A549 (cell line): ENCODE measurements around the gene CLCN7. TPM values are rescaled to one million over a fixed set of nuclear protein-coding genes. Genes with fewer than 3 reads are reported as not detected.

Source experiments
- ATAC-seq, 2 experiments: fragments of 200-7000 bp in 1 of 2; fragments of >200 bp in 1 of 2; cut with Nextera tagmentation in 1 of 2; cut with Tn5 transposase in 1 of 2; 3 replicates each; pipeline versions ENCODE4 v1.8.0 to v1.9.1; 2018 to 2020; ENCODE audit warnings: mild to moderate bottlenecking in 1 of 2, moderate library complexity in 1 of 2
- CTCF ChIA-PET: fragments of 300-600 bp; sonication (Branson Sonifier 250); formaldehyde crosslinking; extraction: SDS; loops from one replicate; lab custom pipeline; 2021; ENCODE audit warnings: antibody characterized with exemption, inconsistent platforms; lab: Yijun Ruan, JAX
- POLR2A ChIA-PET: fragments of 350-600 bp; formaldehyde crosslinking; extraction: SDS; loops from one replicate; lab custom pipeline; 2021; ENCODE audit warnings: antibody characterized with exemption, inconsistent platforms; lab: Yijun Ruan, JAX
- DNase-seq, 2 experiments: peaks; one replicate each; pipeline versions ENCODE4 v3.0.0 to v3.0.0-alpha.2; 2011 to 2016; ENCODE audit warnings: low read depth in 1 of 2, low spot score in 1 of 2
- FAIRE-seq: peaks from 2 replicates; lab custom pipeline; 2011; peaks lifted over from hg19 to GRCh38; lab: Jason Lieb, UNC
- H3K27ac ChIP-seq, 2 experiments: fragments of >200 bp; sonication (Bioruptor Twin); formaldehyde crosslinking; 3 replicates each; pipeline ENCODE4 v1.5.1; 2016 to 2017
- H3K4me1 ChIP-seq: fragments of >200 bp; sonication (Bioruptor Twin); formaldehyde crosslinking; 3 replicates; pipeline ENCODE4 v1.6.1; 2016
- H3K4me2 ChIP-seq: fragments of >200 bp; sonication (Bioruptor Twin); formaldehyde crosslinking; 3 replicates; pipeline ENCODE4 v1.6.1; 2016
- H3K4me3 ChIP-seq: fragments of >200 bp; sonication (Bioruptor Twin); formaldehyde crosslinking; 3 replicates; pipeline ENCODE4 v1.5.1; 2016
- H3K9me3 ChIP-seq: fragments of >200 bp; sonication (Bioruptor Twin); formaldehyde crosslinking; 3 replicates; pipeline ENCODE4 v1.6.1; 2016
- BHLHE40 ChIP-seq: IDR thresholded peaks from 2 replicates; pipeline ENCODE4 v1.6.1; 2012; ENCODE audit warnings: low read depth, low read length, inconsistent platforms
- CBX2 ChIP-seq: fragments of 200-600 bp; sonication (generic); IDR thresholded peaks from 2 replicates; pipeline ENCODE4 v1.6.1; 2016; ENCODE audit warnings: low read depth, mild to moderate bottlenecking, borderline replicate concordance
- CBX8 ChIP-seq: fragments of 200-600 bp; sonication (generic); IDR thresholded peaks from 2 replicates; pipeline ENCODE4 v1.6.1; 2016
- EP300 ChIP-seq, 2 experiments: fragments of >200 bp; sonication (Bioruptor Twin); formaldehyde crosslinking; IDR thresholded peaks; 2 replicates in 1 of 2; 3 replicates in 1 of 2; pipeline ENCODE4 v1.6.1; 2016 to 2017
- ESRRA ChIP-seq: fragments of 150-350 bp; IDR thresholded peaks from 2 replicates; pipeline ENCODE4 v1.6.1; 2014; ENCODE audit warnings: mild to moderate bottlenecking, low read length, borderline replicate concordance
- FOSB ChIP-seq: fragments of 250-450 bp; sonication (Bioruptor Pico); IDR thresholded peaks from 2 replicates; pipeline ENCODE4 v1.5.0; 2020; ENCODE audit warnings: mild to moderate bottlenecking, moderate library complexity
- FOSL2 ChIP-seq, 2 experiments: fragments of 450-650 bp in 1 of 2; fragments of >200 bp in 1 of 2; sonication (Bioruptor Twin) in 1 of 2; formaldehyde crosslinking; IDR thresholded peaks; 2 replicates each; pipeline versions ENCODE4 v1.5.0 to v1.6.1; 2016 to 2020; ENCODE audit warnings: mild to moderate bottlenecking in 1 of 2, moderate library complexity in 1 of 2
- FOXS1 ChIP-seq: fragments of 250-450 bp; sonication (Bioruptor Pico); IDR thresholded peaks from 2 replicates; pipeline ENCODE4 v1.5.0; 2020; ENCODE audit warnings: mild to moderate bottlenecking, moderate library complexity
- GATA3 ChIP-seq: IDR thresholded peaks from 2 replicates; pipeline ENCODE4 v1.6.1; 2012; ENCODE audit warnings: borderline replicate concordance
- HEYL ChIP-seq: fragments of 250-450 bp; sonication (Bioruptor Pico); IDR thresholded peaks from 2 replicates; pipeline ENCODE4 v1.8.0; 2021; ENCODE audit warnings: mild to moderate bottlenecking, moderate library complexity
- JUN ChIP-seq, 2 experiments: fragments of >200 bp; sonication (Bioruptor Twin); formaldehyde crosslinking; IDR thresholded peaks; 2 replicates in 1 of 2; 3 replicates in 1 of 2; pipeline ENCODE4 v1.6.1; 2016 to 2017
- KDM1A ChIP-seq: fragments of 200-600 bp; sonication (generic); IDR thresholded peaks from 2 replicates; pipeline ENCODE4 v1.6.1; 2016; ENCODE audit warnings: low read depth, mild to moderate bottlenecking
- MYC ChIP-seq: IDR thresholded peaks from 2 replicates; pipeline ENCODE4 v1.6.1; 2012; ENCODE audit warnings: mild to moderate bottlenecking, inconsistent platforms, low read length, improper control_type of control experiment, borderline replicate concordance
- NFE2L2 ChIP-seq: fragments of 150-350 bp; conservative IDR thresholded peaks from 2 replicates; pipeline ENCODE4 v1.6.1; 2014; ENCODE audit warnings: low read length
- NPAS2 ChIP-seq: fragments of 250-450 bp; sonication (Bioruptor Pico); IDR thresholded peaks from 2 replicates; pipeline ENCODE4 v1.8.0; 2022; ENCODE audit warnings: mild to moderate bottlenecking, moderate library complexity, borderline replicate concordance
- POLR2A ChIP-seq: IDR thresholded peaks from 2 replicates; pipeline ENCODE4 v1.6.1; 2012; ENCODE audit warnings: mild to moderate bottlenecking, low read length
- RAD21 ChIP-seq, 2 experiments: fragments of >200 bp in 1 of 2; sonication (Bioruptor Twin) in 1 of 2; formaldehyde crosslinking in 1 of 2; IDR thresholded peaks in 1 of 2; conservative IDR thresholded peaks in 1 of 2; 2 replicates in 1 of 2; 3 replicates in 1 of 2; pipeline ENCODE4 v1.6.1; 2012 to 2018; ENCODE audit warnings: inconsistent platforms in 1 of 2
- SMC3 ChIP-seq: fragments of >200 bp; sonication (Bioruptor Twin); formaldehyde crosslinking; IDR thresholded peaks from 3 replicates; pipeline ENCODE4 v1.6.1; 2018; ENCODE audit warnings: inconsistent platforms
- TP53 ChIP-seq: fragments of 250-450 bp; sonication (Bioruptor Pico); IDR thresholded peaks from 2 replicates; pipeline ENCODE4 v1.5.0; 2021; ENCODE audit warnings: mild to moderate bottlenecking, moderate library complexity
- ZFP36 ChIP-seq: fragments of 450-650 bp; IDR thresholded peaks from 2 replicates; pipeline ENCODE4 v1.6.1; 2014; ENCODE audit warnings: borderline replicate concordance; ENCODE audit not compliant: partially characterized antibody
- ZNF302 ChIP-seq: fragments of 250-450 bp; sonication (Bioruptor Pico); IDR thresholded peaks from 2 replicates; pipeline ENCODE4 v1.9.0; 2021; ENCODE audit warnings: inconsistent platforms, mild to moderate bottlenecking, moderate library complexity
- ZSCAN20 ChIP-seq: fragments of 250-450 bp; sonication (Bioruptor Pico); IDR thresholded peaks from 2 replicates; pipeline ENCODE4 v1.8.0; 2022; ENCODE audit warnings: mild to moderate bottlenecking, moderate library complexity
- WGBS: methylation state at CpG from one replicate; pipeline ENCODE4 v1.1.6; 2017; ENCODE audit errors: missing lambda C conversion rate; 5-methylcytosine and 5-hydroxymethylcytosine counted together
- polyA plus RNA-seq, 4 experiments: library from polyadenylated mRNA; depleted of rRNA in 3 of 4; stranded (reverse); fragments of >200 nt; fragmentation: RNase III in 1 of 4; extraction: RNeasy Plus Mini Kit Qiagen cat#74134 plus additional on column Dnase treatment in 1 of 4; gene quantifications; 2 replicates in 3 of 4; 3 replicates in 1 of 4; pipeline ENCODE4 v1.2.3, GENCODE V29; 2011 to 2017
- TF ChIP-seq, protein P1 (sequence below): fragments of 250-450 bp; sonication (Bioruptor Pico); IDR thresholded peaks from 2 replicates; pipeline ENCODE4 v1.5.0; 2021; ENCODE audit warnings: mild to moderate bottlenecking, moderate library complexity, borderline replicate concordance
- TF ChIP-seq, protein P2 (sequence below): fragments of 150-350 bp; IDR thresholded peaks from 2 replicates; pipeline ENCODE4 v1.6.1; 2014; ENCODE audit warnings: low read depth, mild to moderate bottlenecking, low read length
- TF ChIP-seq, protein P3 (sequence below): fragments of >200 bp; sonication (Bioruptor Twin); formaldehyde crosslinking; IDR thresholded peaks from 3 replicates; pipeline ENCODE4 v1.6.1; 2016
- TF ChIP-seq, protein P4 (sequence below): fragments of 450-650 bp; IDR thresholded peaks from 2 replicates; pipeline ENCODE4 v1.6.1; 2014; ENCODE audit warnings: antibody characterized with exemption
- TF ChIP-seq, protein P5 (sequence below): fragments of >200 bp; sonication (Bioruptor Twin); formaldehyde crosslinking; IDR thresholded peaks from 2 replicates; pipeline ENCODE4 v1.6.1; 2016
- TF ChIP-seq, protein P6 (sequence below): IDR thresholded peaks from 2 replicates; pipeline ENCODE4 v1.6.1; 2012; ENCODE audit warnings: low read depth, borderline replicate concordance

The CLCN7 gene
- polyA plus RNA-seq, 2 of the 4 experiments (the other 2 are of a cell fraction): 17.2 to 69.7 TPM

DNA sequence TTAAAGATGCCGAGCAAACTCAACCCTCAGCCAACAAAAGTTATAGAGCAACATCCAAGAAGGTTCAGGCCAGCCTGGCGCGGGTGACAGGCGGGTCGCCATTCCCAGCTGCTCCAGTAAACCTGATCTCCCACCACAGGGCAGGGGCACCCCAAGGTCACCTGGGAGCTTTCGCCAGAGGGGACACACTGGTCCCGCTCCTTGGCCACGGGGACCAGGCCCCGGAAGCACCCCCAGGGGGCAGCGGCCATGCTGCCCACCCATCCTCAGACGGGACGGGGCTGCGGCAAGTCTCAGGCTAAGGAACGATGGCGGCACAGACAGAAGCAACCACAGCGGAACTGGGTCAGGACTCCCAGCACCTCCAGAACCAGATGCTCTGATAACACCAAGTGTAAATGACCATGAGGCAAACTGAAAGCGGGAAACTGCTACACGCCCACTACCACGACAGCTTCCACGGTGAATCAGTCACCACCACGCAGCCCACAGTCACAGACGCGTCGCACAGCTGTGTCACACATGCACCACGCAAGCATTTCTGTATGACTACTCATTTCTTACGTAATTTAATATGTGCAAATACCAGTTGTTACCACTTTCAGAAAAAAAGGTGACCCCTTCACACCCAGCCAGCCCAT, 16.4 kb downstream of the CLCN7 start:
- DNase-seq (no peak), ATAC-seq (no peak), FAIRE-seq (no peak)
- no peak for TF ChIP-seq CBX2
- TF ChIP-seq SMC3: no peak
- no peak for TF ChIP-seq GATA3
- TF ChIP-seq, protein P1, sequence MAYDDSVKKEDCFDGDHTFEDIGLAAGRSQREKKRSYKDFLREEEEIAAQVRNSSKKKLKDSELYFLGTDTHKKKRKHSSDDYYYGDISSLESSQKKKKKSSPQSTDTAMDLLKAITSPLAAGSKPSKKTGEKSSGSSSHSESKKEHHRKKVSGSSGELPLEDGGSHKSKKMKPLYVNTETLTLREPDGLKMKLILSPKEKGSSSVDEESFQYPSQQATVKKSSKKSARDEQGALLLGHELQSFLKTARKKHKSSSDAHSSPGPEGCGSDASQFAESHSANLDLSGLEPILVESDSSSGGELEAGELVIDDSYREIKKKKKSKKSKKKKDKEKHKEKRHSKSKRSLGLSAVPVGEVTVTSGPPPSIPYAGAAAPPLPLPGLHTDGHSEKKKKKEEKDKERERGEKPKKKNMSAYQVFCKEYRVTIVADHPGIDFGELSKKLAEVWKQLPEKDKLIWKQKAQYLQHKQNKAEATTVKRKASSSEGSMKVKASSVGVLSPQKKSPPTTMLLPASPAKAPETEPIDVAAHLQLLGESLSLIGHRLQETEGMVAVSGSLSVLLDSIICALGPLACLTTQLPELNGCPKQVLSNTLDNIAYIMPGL (CRISPR knock-in tag): no peak
- no peak for TF ChIP-seq RAD21 (conservative IDR thresholded peaks at IDR 0.05 in 1 of 2, IDR thresholded peaks at IDR 0.05 in 1 of 2)
- no peak for TF ChIP-seq HEYL (CRISPR knock-in tag)
- TF ChIP-seq, protein P2, sequence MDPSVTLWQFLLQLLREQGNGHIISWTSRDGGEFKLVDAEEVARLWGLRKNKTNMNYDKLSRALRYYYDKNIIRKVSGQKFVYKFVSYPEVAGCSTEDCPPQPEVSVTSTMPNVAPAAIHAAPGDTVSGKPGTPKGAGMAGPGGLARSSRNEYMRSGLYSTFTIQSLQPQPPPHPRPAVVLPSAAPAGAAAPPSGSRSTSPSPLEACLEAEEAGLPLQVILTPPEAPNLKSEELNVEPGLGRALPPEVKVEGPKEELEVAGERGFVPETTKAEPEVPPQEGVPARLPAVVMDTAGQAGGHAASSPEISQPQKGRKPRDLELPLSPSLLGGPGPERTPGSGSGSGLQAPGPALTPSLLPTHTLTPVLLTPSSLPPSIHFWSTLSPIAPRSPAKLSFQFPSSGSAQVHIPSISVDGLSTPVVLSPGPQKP: no peak
- no peak for TF ChIP-seq JUN (IDR thresholded peaks at IDR 0.05)
- no peak for TF ChIP-seq FOXS1 (CRISPR knock-in tag)
- TF ChIP-seq CBX8: no peak
- TF ChIP-seq ZNF302 (CRISPR knock-in tag): no peak
- TF ChIP-seq, protein P3, sequence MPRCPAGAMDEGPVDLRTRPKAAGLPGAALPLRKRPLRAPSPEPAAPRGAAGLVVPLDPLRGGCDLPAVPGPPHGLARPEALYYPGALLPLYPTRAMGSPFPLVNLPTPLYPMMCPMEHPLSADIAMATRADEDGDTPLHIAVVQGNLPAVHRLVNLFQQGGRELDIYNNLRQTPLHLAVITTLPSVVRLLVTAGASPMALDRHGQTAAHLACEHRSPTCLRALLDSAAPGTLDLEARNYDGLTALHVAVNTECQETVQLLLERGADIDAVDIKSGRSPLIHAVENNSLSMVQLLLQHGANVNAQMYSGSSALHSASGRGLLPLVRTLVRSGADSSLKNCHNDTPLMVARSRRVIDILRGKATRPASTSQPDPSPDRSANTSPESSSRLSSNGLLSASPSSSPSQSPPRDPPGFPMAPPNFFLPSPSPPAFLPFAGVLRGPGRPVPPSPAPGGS: no peak
- no peak for TF ChIP-seq EP300 (IDR thresholded peaks at IDR 0.05)
- TF ChIP-seq POLR2A: no peak
- no peak for TF ChIP-seq MYC
- TF ChIP-seq KDM1A: no peak
- TF ChIP-seq TP53 (CRISPR knock-in tag): no peak
- TF ChIP-seq ESRRA: no peak
- TF ChIP-seq, protein P4, sequence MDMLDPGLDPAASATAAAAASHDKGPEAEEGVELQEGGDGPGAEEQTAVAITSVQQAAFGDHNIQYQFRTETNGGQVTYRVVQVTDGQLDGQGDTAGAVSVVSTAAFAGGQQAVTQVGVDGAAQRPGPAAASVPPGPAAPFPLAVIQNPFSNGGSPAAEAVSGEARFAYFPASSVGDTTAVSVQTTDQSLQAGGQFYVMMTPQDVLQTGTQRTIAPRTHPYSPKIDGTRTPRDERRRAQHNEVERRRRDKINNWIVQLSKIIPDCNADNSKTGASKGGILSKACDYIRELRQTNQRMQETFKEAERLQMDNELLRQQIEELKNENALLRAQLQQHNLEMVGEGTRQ: no peak
- TF ChIP-seq, protein P5, sequence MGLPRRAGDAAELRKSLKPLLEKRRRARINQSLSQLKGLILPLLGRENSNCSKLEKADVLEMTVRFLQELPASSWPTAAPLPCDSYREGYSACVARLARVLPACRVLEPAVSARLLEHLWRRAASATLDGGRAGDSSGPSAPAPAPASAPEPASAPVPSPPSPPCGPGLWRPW: no peak
- Histone ChIP-seq H3K4me1 (no peaks in the 10 kb centered on the region), H3K4me3 (no peak overlapping the region), H3K9me3 (no peaks in the 10 kb centered on the region), H3K4me2 (no peak overlapping the region), H3K27ac (no peak overlapping the region)
- WGBS: 92% methylated on average over 25 of the region's 26 CpGs
- POLR2A ChIA-PET: interaction anchor here (0.6 kb wide), 1 partner anchor 388 kb away, joined by 3 read pairs; no protein-coding TSS in a partner anchor
- CTCF ChIA-PET: no interaction called here

DNA sequence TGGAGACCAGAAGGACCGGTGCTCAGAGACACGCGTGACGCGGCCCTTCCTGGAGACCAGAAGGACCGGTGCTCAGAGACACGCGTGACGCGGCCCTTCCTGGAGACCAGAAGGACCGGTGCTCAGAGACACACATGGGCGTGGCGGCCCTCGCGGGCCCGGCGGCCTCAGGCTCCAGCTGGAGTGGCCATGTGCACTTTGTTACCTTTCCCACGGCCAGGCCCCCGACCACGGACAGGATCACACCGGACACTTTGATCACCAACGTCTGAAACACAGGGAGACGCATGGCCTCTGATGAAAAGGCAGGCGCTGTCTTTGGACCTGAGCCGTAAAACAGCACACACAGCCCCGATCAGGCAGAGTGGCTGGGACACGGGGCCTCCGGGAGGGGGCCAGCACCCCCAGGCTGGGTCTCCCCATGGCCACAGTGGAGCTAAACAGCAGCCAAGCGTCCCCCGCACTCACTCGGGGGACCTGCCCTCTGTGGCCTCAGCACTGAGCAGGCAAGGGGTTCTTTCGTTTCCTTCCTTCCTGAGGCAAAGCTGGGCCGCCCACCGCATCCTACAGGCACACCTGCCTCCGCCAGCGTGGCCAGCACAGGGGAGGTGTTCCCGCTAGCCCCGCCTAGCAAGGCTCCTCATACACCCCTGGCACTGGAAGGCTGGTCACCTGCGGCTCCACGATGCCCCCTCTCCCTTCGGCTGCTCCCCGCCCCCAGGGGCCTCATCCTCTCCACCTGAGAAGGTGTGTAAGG, 17.2 kb downstream of the CLCN7 start:
- no peak for DNase-seq
- POLR2A ChIA-PET: no interaction called here
- no peak for ATAC-seq
- CTCF ChIA-PET: no interaction called here
- TF ChIP-seq NFE2L2 (no peak), NPAS2 (no peak), FOSB (CRISPR knock-in tag) (no peak), CBX8 (no peak), ZSCAN20 (CRISPR knock-in tag) (no peak), ZFP36 (no peak), BHLHE40 (no peak), FOSL2 (IDR thresholded peaks at IDR 0.05) (no peak), FOSL2 (CRISPR knock-in tag; IDR thresholded peaks at IDR 0.05) (no peak), ZNF302 (CRISPR knock-in tag) (no peak)
- TF ChIP-seq, protein P6, sequence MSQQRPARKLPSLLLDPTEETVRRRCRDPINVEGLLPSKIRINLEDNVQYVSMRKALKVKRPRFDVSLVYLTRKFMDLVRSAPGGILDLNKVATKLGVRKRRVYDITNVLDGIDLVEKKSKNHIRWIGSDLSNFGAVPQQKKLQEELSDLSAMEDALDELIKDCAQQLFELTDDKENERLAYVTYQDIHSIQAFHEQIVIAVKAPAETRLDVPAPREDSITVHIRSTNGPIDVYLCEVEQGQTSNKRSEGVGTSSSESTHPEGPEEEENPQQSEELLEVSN: no peak
- TF ChIP-seq, protein P4: no peak
- WGBS: 92% methylated on average over 40 of the region's 42 CpGs
- H3K9me3 ChIP-seq: no peaks in the 10 kb centered on the region
- H3K27ac ChIP-seq: no peak overlapping the region
- no peak overlapping the region for H3K4me2 ChIP-seq
- no peak overlapping the region for H3K4me3 ChIP-seq
- no peak for FAIRE-seq
- H3K4me1 ChIP-seq: no peaks in the 10 kb centered on the region
